ENCODE data around the gene SPN. TPM values are rescaled to one million over a fixed set of nuclear protein-coding genes. Genes with fewer than 3 reads are reported as not detected.
"Not testable (repeated sequence)": the region's sequence is repeated elsewhere in the genome, so short reads cannot be mapped to it uniquely, and the experiment has no call there.

Gene SPN
- total and polyA plus RNA-seq, 2 donors: 48.7 to 49.3 TPM

DNA sequence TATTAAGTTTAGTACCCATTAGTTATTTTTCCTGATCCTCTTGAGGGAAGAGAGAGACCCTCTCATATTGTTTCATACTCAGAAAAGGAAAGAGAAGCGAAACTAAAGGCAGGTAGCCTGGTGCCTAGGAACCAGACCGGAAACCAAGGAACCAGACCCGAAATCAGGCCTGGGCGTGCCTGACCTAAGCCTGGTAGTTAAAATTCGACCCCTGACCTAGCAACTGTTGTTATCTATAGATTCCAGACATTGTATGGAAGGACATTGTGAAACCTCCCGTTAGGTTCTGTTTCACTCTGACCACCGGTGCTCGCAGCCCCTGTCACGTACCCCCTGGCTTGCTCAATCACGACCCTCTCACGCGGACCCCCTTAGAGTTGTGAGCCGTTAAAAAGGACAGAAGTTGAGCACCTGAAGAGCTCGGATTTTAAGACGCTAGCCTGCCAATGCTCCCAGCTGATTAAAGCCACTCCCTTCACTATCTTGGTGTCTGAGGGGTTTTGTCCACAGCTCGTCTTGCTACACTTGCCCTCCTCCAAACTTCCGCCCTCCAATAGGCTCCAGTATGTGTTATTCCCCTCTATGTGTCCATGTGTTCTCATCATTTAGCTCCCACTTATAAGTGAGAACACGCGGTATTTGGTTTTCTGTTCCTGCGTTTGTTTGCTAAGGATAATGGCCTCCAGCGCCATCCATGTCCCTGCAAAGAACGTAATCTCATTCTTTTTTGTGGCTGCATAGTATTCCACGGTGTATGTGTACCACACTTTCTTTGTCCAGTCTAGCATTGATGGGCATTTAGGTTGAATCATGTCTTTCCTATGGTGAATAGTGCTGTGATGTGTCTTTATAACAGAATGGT is 26.7 kb downstream of the SPN start:
- 90% methylated on average over 23 of the region's 23 CpGs for WGBS
- not testable (repeated sequence) for H3K36me3 ChIP-seq (ENCODE audit: control insufficient read depth in 2 of 2, insufficient read depth in 2 of 2, low read length in 1 of 2); H3K4me3 ChIP-seq (ENCODE audit: low read length in 2 of 2)

GRCh38 chr16:29692606-29693005 is 29.6 kb downstream of the SPN start:
- WGBS: 98% methylated on average over 26 of the region's 26 CpGs

More for the DNA sequence above, 26.7 kb downstream of the SPN start:
- DNase-seq (ENCODE audit: low read depth in 6 of 9, low spot score in 9 of 9); H3K27ac ChIP-seq (ENCODE audit: low read depth in 1 of 2, low read length in 1 of 2); H3K27me3 ChIP-seq (ENCODE audit: control insufficient read depth in 2 of 2, insufficient read depth in 1 of 2, low read length in 1 of 2); H3K9me3 ChIP-seq (ENCODE audit: control insufficient read depth in 2 of 2, insufficient read depth in 1 of 2, low read length in 1 of 2): not testable (repeated sequence)
- H3K4me1 ChIP-seq (ENCODE audit: control insufficient read depth in 2 of 2, insufficient read depth in 2 of 2, low read length in 2 of 2): peaks cover 2 to 26% of the 10 kb centered on the region in 2 donors

GRCh38 chr16:29694384-29695195 is 31.5 kb downstream of the SPN start:
- no peak overlapping the region for H3K4me3 ChIP-seq (ENCODE audit: low read length in 2 of 2)
- H3K9me3 ChIP-seq (ENCODE audit: control insufficient read depth in 2 of 2, insufficient read depth in 1 of 2, low read length in 1 of 2): peaks cover 2 to 25% of the 10 kb centered on the region in 2 donors
- no peaks in the 10 kb centered on the region for H3K27me3 ChIP-seq (ENCODE audit: control insufficient read depth in 2 of 2, insufficient read depth in 1 of 2, low read length in 1 of 2)
- 96% methylated on average over 41 of the region's 41 CpGs for WGBS
- peaks cover 0 to 6% of the 10 kb centered on the region in 2 donors for H3K4me1 ChIP-seq (ENCODE audit: control insufficient read depth in 2 of 2, insufficient read depth in 2 of 2, low read length in 2 of 2)
- DNase-seq (ENCODE audit: low read depth in 6 of 9, low spot score in 9 of 9): no peak
- H3K27ac ChIP-seq (ENCODE audit: low read depth in 1 of 2, low read length in 1 of 2): no peak overlapping the region
- H3K36me3 ChIP-seq (ENCODE audit: control insufficient read depth in 2 of 2, insufficient read depth in 2 of 2, low read length in 1 of 2): peaks cover 0 to 2% of the 10 kb centered on the region in 2 donors

More at GRCh38 chr16:29692606-29693005, 29.6 kb downstream of the SPN start:
- H3K4me3 ChIP-seq (ENCODE audit: low read length in 2 of 2); H3K4me1 ChIP-seq (ENCODE audit: control insufficient read depth in 2 of 2, insufficient read depth in 2 of 2, low read length in 2 of 2); DNase-seq (ENCODE audit: low read depth in 6 of 9, low spot score in 9 of 9); H3K9me3 ChIP-seq (ENCODE audit: control insufficient read depth in 2 of 2, insufficient read depth in 1 of 2, low read length in 1 of 2); H3K36me3 ChIP-seq (ENCODE audit: control insufficient read depth in 2 of 2, insufficient read depth in 2 of 2, low read length in 1 of 2); H3K27ac ChIP-seq (ENCODE audit: low read depth in 1 of 2, low read length in 1 of 2); H3K27me3 ChIP-seq (ENCODE audit: control insufficient read depth in 2 of 2, insufficient read depth in 1 of 2, low read length in 1 of 2): not testable (repeated sequence)

DNA sequence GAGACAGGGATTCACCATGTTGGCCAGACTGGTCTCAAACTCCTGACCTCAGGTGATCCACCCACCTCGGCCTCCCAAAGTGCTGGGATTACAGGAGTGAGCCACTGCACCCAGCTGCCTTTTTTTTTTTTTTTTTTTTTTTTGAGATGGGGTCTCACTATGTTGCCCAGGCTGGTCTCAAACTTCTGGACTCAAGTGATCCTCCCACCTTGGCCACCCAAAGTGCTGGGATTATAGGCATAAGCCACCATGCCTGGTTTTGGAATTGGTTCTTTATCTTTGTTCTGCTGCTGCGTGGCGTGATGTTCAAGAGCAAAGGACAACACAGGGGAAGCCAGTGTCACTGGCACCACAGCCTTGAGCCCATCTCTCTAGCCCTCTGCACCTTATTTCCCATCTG is 32.6 kb downstream of the SPN start:
- 99% methylated on average over 3 of the region's 3 CpGs for WGBS
- H3K4me1 ChIP-seq (ENCODE audit: control insufficient read depth in 2 of 2, insufficient read depth in 2 of 2, low read length in 2 of 2); H3K27me3 ChIP-seq (ENCODE audit: control insufficient read depth in 2 of 2, insufficient read depth in 1 of 2, low read length in 1 of 2): not testable (repeated sequence)

GRCh38 chr16:29696881-29697331 is 33.9 kb downstream of the SPN start:
- Histone ChIP-seq H3K27ac (ENCODE audit: low read depth in 1 of 2, low read length in 1 of 2) (no peak overlapping the region), H3K27me3 (ENCODE audit: control insufficient read depth in 2 of 2, insufficient read depth in 1 of 2, low read length in 1 of 2) (no peaks in the 10 kb centered on the region), H3K36me3 (ENCODE audit: control insufficient read depth in 2 of 2, insufficient read depth in 2 of 2, low read length in 1 of 2) (peaks cover 0 to 2% of the 10 kb centered on the region in 2 donors), H3K9me3 (ENCODE audit: control insufficient read depth in 2 of 2, insufficient read depth in 1 of 2, low read length in 1 of 2) (peaks cover 2 to 33% of the 10 kb centered on the region in 2 donors), H3K4me1 (ENCODE audit: control insufficient read depth in 2 of 2, insufficient read depth in 2 of 2, low read length in 2 of 2) (peaks cover 6 to 15% of the 10 kb centered on the region in 2 donors), H3K4me3 (ENCODE audit: low read length in 2 of 2) (no peak overlapping the region)
- WGBS: 98% methylated on average over 21 of the region's 21 CpGs
- no peak for DNase-seq (ENCODE audit: low read depth in 6 of 9, low spot score in 9 of 9)

More for the DNA sequence above, 32.6 kb downstream of the SPN start:
- H3K36me3 ChIP-seq (ENCODE audit: control insufficient read depth in 2 of 2, insufficient read depth in 2 of 2, low read length in 1 of 2); H3K4me3 ChIP-seq (ENCODE audit: low read length in 2 of 2); H3K27ac ChIP-seq (ENCODE audit: low read depth in 1 of 2, low read length in 1 of 2); DNase-seq (ENCODE audit: low read depth in 6 of 9, low spot score in 9 of 9): not testable (repeated sequence)
- peaks cover 2 to 33% of the 10 kb centered on the region in 2 donors for H3K9me3 ChIP-seq (ENCODE audit: control insufficient read depth in 2 of 2, insufficient read depth in 1 of 2, low read length in 1 of 2)

DNA sequence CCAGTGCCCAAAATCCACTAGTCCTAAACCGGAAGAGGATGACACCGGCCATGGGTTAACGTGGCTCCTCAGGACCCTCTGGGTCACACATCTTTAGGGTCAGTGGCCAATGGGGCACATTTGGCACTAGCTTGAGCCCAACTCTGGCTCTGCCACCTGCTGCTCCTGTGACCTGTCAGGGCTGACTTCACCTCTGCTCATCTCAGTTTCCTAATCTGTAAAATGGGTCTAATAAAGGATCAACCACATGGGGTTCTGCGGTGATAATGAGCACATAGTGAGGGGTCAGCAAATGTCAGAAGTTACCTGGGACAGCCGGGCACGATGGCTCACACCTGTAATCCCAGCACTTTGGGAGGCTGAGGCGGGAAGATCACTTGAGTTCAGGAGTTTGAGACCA is 34.3 kb downstream of the SPN start:
- 97% methylated on average over 7 of the region's 7 CpGs for WGBS
- H3K27me3 ChIP-seq (ENCODE audit: control insufficient read depth in 2 of 2, insufficient read depth in 1 of 2, low read length in 1 of 2): no peaks in the 10 kb centered on the region
- H3K27ac ChIP-seq (ENCODE audit: low read depth in 1 of 2, low read length in 1 of 2): no peak overlapping the region
- peaks cover 0 to 2% of the 10 kb centered on the region in 2 donors for H3K36me3 ChIP-seq (ENCODE audit: control insufficient read depth in 2 of 2, insufficient read depth in 2 of 2, low read length in 1 of 2)
- H3K9me3 ChIP-seq (ENCODE audit: control insufficient read depth in 2 of 2, insufficient read depth in 1 of 2, low read length in 1 of 2): peaks cover 2 to 31% of the 10 kb centered on the region in 2 donors
- no peak overlapping the region for H3K4me3 ChIP-seq (ENCODE audit: low read length in 2 of 2)
- peaks cover 11 to 20% of the 10 kb centered on the region in 2 donors for H3K4me1 ChIP-seq (ENCODE audit: control insufficient read depth in 2 of 2, insufficient read depth in 2 of 2, low read length in 2 of 2)
- no peak for DNase-seq (ENCODE audit: low read depth in 6 of 9, low spot score in 9 of 9)

- no peak overlapping the region for H3K27ac ChIP-seq (ENCODE audit: low read depth in 1 of 2, low read length in 1 of 2)
- H3K27me3 ChIP-seq (ENCODE audit: control insufficient read depth in 2 of 2, insufficient read depth in 1 of 2, low read length in 1 of 2): no peaks in the 10 kb centered on the region
- 93% methylated on average over 2 of the region's 2 CpGs for WGBS
- H3K4me3 ChIP-seq (ENCODE audit: low read length in 2 of 2): no peak overlapping the region
- peaks cover 12 to 26% of the 10 kb centered on the region in 2 donors for H3K4me1 ChIP-seq (ENCODE audit: control insufficient read depth in 2 of 2, insufficient read depth in 2 of 2, low read length in 2 of 2)
- peaks cover 0 to 2% of the 10 kb centered on the region in 2 donors for H3K36me3 ChIP-seq (ENCODE audit: control insufficient read depth in 2 of 2, insufficient read depth in 2 of 2, low read length in 1 of 2)
- no peak for DNase-seq (ENCODE audit: low read depth in 6 of 9, low spot score in 9 of 9)
- H3K9me3 ChIP-seq (ENCODE audit: control insufficient read depth in 2 of 2, insufficient read depth in 1 of 2, low read length in 1 of 2): peaks cover 2 to 31% of the 10 kb centered on the region in 2 donors
Observed at GRCh38 chr16:29698042-29698441, 35.0 kb downstream of the SPN start.

DNA sequence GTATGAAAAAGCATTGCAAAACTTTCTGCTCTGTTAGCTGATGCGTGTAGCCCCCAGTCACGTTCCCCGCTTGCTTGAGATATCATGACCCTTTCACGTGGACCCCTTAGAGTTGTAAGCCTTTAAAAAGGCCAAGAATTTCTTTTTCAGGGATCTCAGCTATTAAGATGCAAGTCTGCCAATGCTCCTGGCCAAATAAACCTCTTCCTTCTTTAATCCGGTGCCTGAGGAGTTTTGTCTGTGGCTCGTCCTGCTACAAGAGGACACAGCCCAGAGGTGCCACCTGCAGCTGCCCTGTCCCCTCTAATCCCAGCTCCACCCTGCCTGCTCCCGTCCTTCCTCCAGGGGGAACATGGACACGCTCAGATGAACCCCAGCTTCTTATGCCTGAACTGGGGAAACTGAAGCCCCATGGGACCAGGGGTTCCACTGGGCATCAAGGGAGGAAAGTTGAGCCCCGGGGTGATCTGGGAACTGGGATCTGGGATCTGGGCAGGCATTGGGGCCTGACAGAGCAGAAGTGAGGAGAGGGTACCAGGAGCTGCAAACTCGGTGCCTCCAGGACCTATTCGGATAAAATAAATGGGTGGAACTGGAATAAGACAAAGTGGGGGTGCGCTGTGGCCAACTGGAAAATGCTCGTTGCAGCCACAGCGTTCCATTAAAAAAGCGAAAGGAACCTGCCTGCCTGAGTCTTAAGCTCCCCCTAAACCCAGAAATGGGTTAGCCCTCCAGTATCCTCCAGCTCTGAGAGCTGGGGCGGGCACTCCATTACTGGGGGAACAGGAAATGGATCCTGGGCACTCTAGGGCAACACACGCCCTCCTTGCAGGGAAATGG is 35.7 kb downstream of the SPN start:
- 97% methylated on average over 17 of the region's 17 CpGs for WGBS
- Histone ChIP-seq H3K4me3 (ENCODE audit: low read length in 2 of 2) (no peak overlapping the region), H3K27me3 (ENCODE audit: control insufficient read depth in 2 of 2, insufficient read depth in 1 of 2, low read length in 1 of 2) (no peaks in the 10 kb centered on the region), H3K36me3 (ENCODE audit: control insufficient read depth in 2 of 2, insufficient read depth in 2 of 2, low read length in 1 of 2) (peaks cover 0 to 2% of the 10 kb centered on the region in 2 donors), H3K4me1 (ENCODE audit: control insufficient read depth in 2 of 2, insufficient read depth in 2 of 2, low read length in 2 of 2) (peaks cover 12 to 30% of the 10 kb centered on the region in 2 donors), H3K9me3 (ENCODE audit: control insufficient read depth in 2 of 2, insufficient read depth in 1 of 2, low read length in 1 of 2) (peaks cover 2 to 31% of the 10 kb centered on the region in 2 donors), H3K27ac (ENCODE audit: low read depth in 1 of 2, low read length in 1 of 2) (no peak overlapping the region)
- DNase-seq (ENCODE audit: low read depth in 6 of 9, low spot score in 9 of 9): no peak

Data from thymus (tissue), 11 donors.